ENCODE results near the gene DENND11.

GRCh38 chr7:141664450-141664849 is 37.5 kb downstream of the DENND11 start:
- TF ChIP-seq POLR2A (IDR thresholded peaks at IDR 0.05) (no peak), CTCF (IDR thresholded peaks at IDR 0.05) (no peak)

Measured in heart left ventricle (tissue), 13 donors.